SK-N-SH (cell line): ENCODE measurements around the gene TNFRSF14. TPM values are rescaled to one million over a fixed set of nuclear protein-coding genes. Genes with fewer than 3 reads are reported as not detected.
A peak's percentile ranks its signal among the peaks of the same experiment; 100 is the strongest.

Experiments used
- CTCF ChIA-PET: fragments of 300-600, 350-600 bp; formaldehyde crosslinking; extraction: SDS; loops from one replicate; lab custom pipeline; 2021; lab: Yijun Ruan, JAX
- POLR2A ChIA-PET: fragments of 350-600 bp; sonication (Branson Sonifier 250); formaldehyde crosslinking; extraction: SDS; loops from one replicate; lab custom pipeline; 2020; ENCODE audit warnings: antibody characterized with exemption, inconsistent platforms; lab: Yijun Ruan, JAX
- DNase-seq: peaks from one replicate; pipeline ENCODE4 v3.0.0; 2012
- H2AFZ ChIP-seq: fragments of 200-600 bp; sonication (generic); 2 replicates; pipeline ENCODE4 v1.8.1; 2016; ENCODE audit warnings: antibody characterized with exemption, mild to moderate bottlenecking, low read depth
- H3F3A ChIP-seq: fragments of 200-600 bp; sonication (generic); replicated peaks from 2 replicates; pipeline ENCODE3; 2016; ENCODE audit warnings: antibody characterized with exemption, mild to moderate bottlenecking; ENCODE audit not compliant: insufficient read depth
- H3K27ac ChIP-seq, 2 experiments: fragments of 200-500 bp in 1 of 2; fragments of 200-600 bp in 1 of 2; sonication (Bioruptor generic) in 1 of 2; sonication (generic), shearing (Covaris generic) in 1 of 2; 2 replicates each; pipeline versions ENCODE4 v1.5.1 to v1.6.1; 2014 to 2016; ENCODE audit warnings: low read depth in 2 of 2, inconsistent platforms in 1 of 2, low read length in 1 of 2, mild to moderate bottlenecking in 1 of 2, mixed read lengths in 1 of 2
- H3K27me3 ChIP-seq: fragments of 200-600 bp; sonication (generic), shearing (Covaris generic); 2 replicates; pipeline ENCODE4 v1.6.1; 2016; ENCODE audit warnings: mixed run types; ENCODE audit not compliant: insufficient read depth
- H3K36me3 ChIP-seq, 2 experiments: fragments of 200-500 bp in 1 of 2; fragments of 200-600 bp in 1 of 2; sonication (Bioruptor generic) in 1 of 2; sonication (generic) in 1 of 2; replicated peaks in 1 of 2; 2 replicates each; pipeline versions ENCODE3 to v1.5.1; 2014 to 2016; ENCODE audit warnings: low read length in 1 of 2, mild to moderate bottlenecking in 1 of 2; ENCODE audit not compliant: insufficient read depth in 2 of 2, control insufficient read depth in 1 of 2
- H3K4me1 ChIP-seq, 2 experiments: fragments of 200-500 bp in 1 of 2; fragments of 200-600 bp in 1 of 2; sonication (Bioruptor generic) in 1 of 2; sonication (generic), shearing (Covaris generic) in 1 of 2; 2 replicates each; pipeline versions ENCODE4 v1.5.1 to v1.6.1; 2014 to 2016; ENCODE audit warnings: low read depth in 1 of 2, low read length in 1 of 2, mixed run types in 1 of 2; ENCODE audit not compliant: insufficient read depth in 2 of 2, control insufficient read depth in 1 of 2
- H3K4me2 ChIP-seq: fragments of 200-600 bp; sonication (generic), shearing (Covaris generic); 2 replicates; pipeline ENCODE4 v1.6.1; 2017; ENCODE audit warnings: mixed run types
- H3K4me3 ChIP-seq, 2 experiments: fragments of 200-500 bp in 1 of 2; fragments of 200-600 bp in 1 of 2; sonication (Bioruptor generic) in 1 of 2; sonication (generic), shearing (Covaris generic) in 1 of 2; 2 replicates each; pipeline versions ENCODE4 v1.5.1 to v1.8.1; 2014 to 2016; ENCODE audit warnings: low read depth in 2 of 2, inconsistent platforms in 1 of 2, low read length in 1 of 2, mild to moderate bottlenecking in 1 of 2, mixed read lengths in 1 of 2, moderate library complexity in 1 of 2
- H3K79me2 ChIP-seq: fragments of 200-600 bp; sonication (generic); 2 replicates; pipeline ENCODE4 v1.8.1; 2017; ENCODE audit warnings: mild to moderate bottlenecking; ENCODE audit not compliant: insufficient read depth
- H3K9ac ChIP-seq: fragments of 200-600 bp; sonication (generic); 2 replicates; pipeline ENCODE4 v1.6.1; 2017; ENCODE audit warnings: mixed run types
- H3K9me2 ChIP-seq: fragments of 200-600 bp; sonication (generic); 2 replicates; pipeline ENCODE4 v1.6.1; 2017; ENCODE audit warnings: mixed run types
- H3K9me3 ChIP-seq: fragments of 200-600 bp; sonication (generic); 2 replicates; pipeline ENCODE4 v1.6.1; 2017; ENCODE audit warnings: mixed run types, mild to moderate bottlenecking, moderate library complexity
- H4K20me1 ChIP-seq: fragments of 200-600 bp; sonication (generic); 2 replicates; pipeline ENCODE4 v1.6.1; 2017; ENCODE audit warnings: mild to moderate bottlenecking, mixed run types; ENCODE audit not compliant: insufficient read depth
- CTCF ChIP-seq: fragments of 200-600 bp; sonication (generic); IDR thresholded peaks from 2 replicates; pipeline ENCODE4 v1.6.1; 2017; ENCODE audit warnings: antibody characterized with exemption, mild to moderate bottlenecking, moderate library complexity
- EP300 ChIP-seq, 2 experiments: IDR thresholded peaks; 2 replicates each; pipeline versions ENCODE4 v1.4.0 to v1.6.1; 2012; ENCODE audit warnings: borderline replicate concordance in 1 of 2, low read depth in 1 of 2, low read length in 1 of 2
- FOXJ3 ChIP-seq: sonication (generic); formaldehyde crosslinking; IDR thresholded peaks from 2 replicates; pipeline ENCODE4 v1.5.1; 2020; ENCODE audit warnings: mild to moderate bottlenecking, missing genetic modification reagents
- JUND ChIP-seq: IDR thresholded peaks from 2 replicates; pipeline ENCODE4 v1.4.0; 2012
- MXI1 ChIP-seq: IDR thresholded peaks from 2 replicates; pipeline ENCODE4 v1.6.1; 2012; ENCODE audit warnings: mild to moderate bottlenecking, low read depth, low read length, improper control_type of control experiment
- RAD21 ChIP-seq: IDR thresholded peaks from 2 replicates; pipeline ENCODE4 v1.6.1; 2012; ENCODE audit warnings: mild to moderate bottlenecking, low read length
- REST ChIP-seq: IDR thresholded peaks from 2 replicates; pipeline ENCODE4 v1.6.1; 2012; ENCODE audit warnings: mild to moderate bottlenecking, low read depth, low read length, moderate library complexity
- TCF12 ChIP-seq: IDR thresholded peaks from 2 replicates; pipeline ENCODE4 v1.4.0; 2012
- TEAD4 ChIP-seq: IDR thresholded peaks from 2 replicates; pipeline ENCODE4 v1.4.0; 2012; ENCODE audit warnings: mild to moderate bottlenecking, borderline replicate concordance; ENCODE audit not compliant: insufficient read depth
- WGBS: methylation state at CpG from one replicate; pipeline ENCODE4 v1.1.6; 2017; ENCODE audit warnings: low lambda C conversion rate; 5-methylcytosine and 5-hydroxymethylcytosine counted together
- polyA plus RNA-seq, 3 experiments: library from polyadenylated mRNA; depleted of rRNA; stranded (reverse); fragments of >200 nt; gene quantifications; 2 replicates each; pipeline ENCODE4 v1.2.3, GENCODE V29; 2012

Gene TNFRSF14
- polyA plus RNA-seq, 1 of the 3 experiments (the other 2 are of a cell fraction), result 0.28 TPM

- no peak overlapping the region for H3K27ac ChIP-seq
- H3K4me1 ChIP-seq, result no peaks in the 10 kb centered on the region
- peaks cover 0 to 89% of the 10 kb centered on the region in 2 experiments for H3K36me3 ChIP-seq
- H4K20me1 ChIP-seq, result no peaks in the 10 kb centered on the region
- no peak overlapping the region for H3K9ac ChIP-seq
- no peak overlapping the region for H3K4me2 ChIP-seq
- CTCF ChIA-PET, result interaction anchor here (0.7 to 0.9 kb wide), 3 partner anchors 9 to 55 kb away, joined by 3 to 4 read pairs (median 3); no protein-coding TSS in a partner anchor
- no peaks in the 10 kb centered on the region for H3F3A ChIP-seq
- 91% methylated on average over 24 of the region's 45 CpGs for WGBS
- H3K27me3 ChIP-seq, result no peaks in the 10 kb centered on the region
- no peaks in the 10 kb centered on the region for H3K79me2 ChIP-seq
- H3K9me3 ChIP-seq, result no peaks in the 10 kb centered on the region
- TF ChIP-seq TEAD4 (no peak), CTCF (peak; percentile 10; the same call in 1 of the 2 replicates)
- H3K9me2 ChIP-seq, result no peaks in the 10 kb centered on the region
- POLR2A ChIA-PET, result interaction anchor here (1.3 kb wide), 1 partner anchor 13 kb away, joined by 5 read pairs; no protein-coding TSS in a partner anchor
- no peak overlapping the region for H3K4me3 ChIP-seq
- H2AFZ ChIP-seq, result no peak overlapping the region
- no peak for DNase-seq
Observed at GRCh38 chr1:2514863-2515762, 41.1 kb upstream of the TNFRSF14 start.

- WGBS, result 100% methylated on average over 6 of the region's 11 CpGs
- H4K20me1 ChIP-seq, result no peaks in the 10 kb centered on the region
- POLR2A ChIA-PET, result interaction anchor here (1.3 kb wide), 1 partner anchor 14 kb away, joined by 5 read pairs; no protein-coding TSS in a partner anchor
Observed at GRCh38 chr1:2515763-2516080, 40.4 kb upstream of the TNFRSF14 start.

GRCh38 chr1:2516124-2516523, 40.0 kb upstream of the TNFRSF14 start:
- Histone ChIP-seq H3K36me3 (peaks cover 4 to 88% of the 10 kb centered on the region in 2 experiments), H4K20me1 (no peaks in the 10 kb centered on the region), H3K4me1 (no peaks in the 10 kb centered on the region), H3K79me2 (no peaks in the 10 kb centered on the region), H2AFZ (no peak overlapping the region), H3K4me2 (no peak overlapping the region), H3K9me3 (no peaks in the 10 kb centered on the region), H3K9ac (no peak overlapping the region), H3K9me2 (no peaks in the 10 kb centered on the region), H3F3A (no peaks in the 10 kb centered on the region), H3K27ac (no peak overlapping the region), H3K27me3 (no peaks in the 10 kb centered on the region), H3K4me3 (no peak overlapping the region)
- ChIA-PET POLR2A (no interaction called here), CTCF (interaction anchor here (1.0 kb wide), 1 partner anchor 15 kb away, joined by 3 read pairs; no protein-coding TSS in a partner anchor)
- DNase-seq, result no peak
- 97% methylated on average over 11 of the region's 17 CpGs for WGBS
- no peak for TF ChIP-seq REST
- TF ChIP-seq MXI1, result no peak
- no peak for TF ChIP-seq JUND
- no peak for TF ChIP-seq FOXJ3 (CRISPR knock-in tag)
- no peak for TF ChIP-seq TCF12

More at GRCh38 chr1:2515763-2516080, 40.4 kb upstream of the TNFRSF14 start:
- TF ChIP-seq RAD21, result no peak
- no peak for TF ChIP-seq MXI1
- TF ChIP-seq FOXJ3 (CRISPR knock-in tag), result no peak
- no peak for TF ChIP-seq EP300 (IDR thresholded peaks at IDR 0.05; ENCODE audit: borderline replicate concordance in 1 of 2, low read depth in 1 of 2, low read length in 1 of 2)
- H3K79me2 ChIP-seq, result no peaks in the 10 kb centered on the region
- H2AFZ ChIP-seq, result no peak overlapping the region
- H3K9me2 ChIP-seq, result no peaks in the 10 kb centered on the region
- DNase-seq, result no peak
- H3K27ac ChIP-seq, result no peak overlapping the region
- no peaks in the 10 kb centered on the region for H3K4me1 ChIP-seq
- H3K27me3 ChIP-seq, result no peaks in the 10 kb centered on the region
- H3K9ac ChIP-seq, result no peak overlapping the region
- peaks cover 0 to 88% of the 10 kb centered on the region in 2 experiments for H3K36me3 ChIP-seq
- H3K4me2 ChIP-seq, result no peak overlapping the region
- no peaks in the 10 kb centered on the region for H3F3A ChIP-seq
- no peaks in the 10 kb centered on the region for H3K9me3 ChIP-seq
- CTCF ChIA-PET, result interaction anchor here (0.7 kb wide), 1 partner anchor 9 kb away, joined by 3 read pairs; no protein-coding TSS in a partner anchor
- H3K4me3 ChIP-seq, result no peak overlapping the region
